Suprapubic skin (tissue), 4 donors: ENCODE results near the gene C3orf22. TPM values are rescaled to one million over a fixed set of nuclear protein-coding genes. Genes with fewer than 3 reads are reported as not detected.

ENCODE experiments used
- DNase-seq, 2 donors: peaks; one replicate each; pipeline ENCODE4 v3.0.0-alpha.2; 2019; ENCODE audit warnings: low spot score in 2 of 2
- H3K27ac ChIP-seq: fragments of 200-600 bp; sonication (generic); one replicate; pipeline ENCODE4 v1.5.1; 2019
- H3K27me3 ChIP-seq: fragments of 200-600 bp; sonication (generic); one replicate; pipeline ENCODE4 v1.5.1; 2019
- H3K36me3 ChIP-seq: fragments of 200-600 bp; sonication (generic); one replicate; pipeline ENCODE4 v1.5.1; 2019
- H3K4me1 ChIP-seq: fragments of 200-600 bp; sonication (generic); one replicate; pipeline ENCODE4 v1.5.1; 2019
- H3K4me3 ChIP-seq: fragments of 200-600 bp; sonication (generic); one replicate; pipeline ENCODE4 v1.5.1; 2019; ENCODE audit warnings: mild to moderate bottlenecking
- H3K9me3 ChIP-seq: fragments of 200-600 bp; sonication (generic); one replicate; pipeline ENCODE4 v1.5.1; 2019
- CTCF ChIP-seq, 2 donors: fragments of 200-600 bp in 1 of 2; fragments of 450-650 bp in 1 of 2; sonication (generic) in 1 of 2; IDR thresholded peaks; one replicate each; pipeline ENCODE4 v1.5.1; 2016 to 2019; ENCODE audit warnings: antibody characterized with exemption in 2 of 2, mild to moderate bottlenecking in 1 of 2, moderate library complexity in 1 of 2
- EP300 ChIP-seq: sonication (generic); formaldehyde crosslinking; IDR thresholded peaks from one replicate; pipeline ENCODE4 v1.6.1; 2017; ENCODE audit warnings: antibody characterized with exemption
- POLR2A ChIP-seq, 2 donors: fragments of 450-650 bp; IDR thresholded peaks; one replicate each; pipeline ENCODE4 v1.6.1; 2017; ENCODE audit warnings: antibody characterized with exemption in 2 of 2, mild to moderate bottlenecking in 2 of 2, moderate library complexity in 2 of 2
- POLR2AphosphoS5 ChIP-seq, 3 donors: sonication (generic); formaldehyde crosslinking; IDR thresholded peaks; one replicate each; pipeline ENCODE4 v1.6.1; 2017; ENCODE audit warnings: antibody characterized with exemption in 3 of 3
- WGBS: methylation state at CpG from one replicate; pipeline ENCODE4 v1.1.5; 2018; 5-methylcytosine and 5-hydroxymethylcytosine counted together
- total RNA-seq, 4 donors: library from RNA; depleted of rRNA; stranded (reverse); fragments of >200 nt; gene quantifications; one replicate each; pipeline ENCODE4 v1.1.0, GENCODE V29; 2016

The C3orf22 gene
- total RNA-seq, 4 donors from 2014 or later = not detected

- 96% methylated on average over 5 of the region's 8 CpGs for WGBS
- no peak for DNase-seq
- H3K27me3 ChIP-seq = peaks cover 7% of the 10 kb centered on the region
- TF ChIP-seq POLR2A (IDR thresholded peaks at IDR 0.05) = no peak
- TF ChIP-seq EP300 = no peak
- no peak for TF ChIP-seq POLR2AphosphoS5 (IDR thresholded peaks at IDR 0.05)
- no peak for TF ChIP-seq CTCF (IDR thresholded peaks at IDR 0.05)
- H3K4me3 ChIP-seq = no peak overlapping the region
- no peaks in the 10 kb centered on the region for H3K36me3 ChIP-seq
- H3K27ac ChIP-seq = no peak overlapping the region
- H3K9me3 ChIP-seq = no peaks in the 10 kb centered on the region
- no peaks in the 10 kb centered on the region for H3K4me1 ChIP-seq
Observed at GRCh38 chr3:126515066-126515706, 43.5 kb downstream of the C3orf22 start.

- TF ChIP-seq POLR2A (IDR thresholded peaks at IDR 0.05) = no peak
- TF ChIP-seq EP300 = no peak
- TF ChIP-seq CTCF (IDR thresholded peaks at IDR 0.05) = no peak
- no peak for TF ChIP-seq POLR2AphosphoS5 (IDR thresholded peaks at IDR 0.05)
- no peak overlapping the region for H3K4me3 ChIP-seq
- 85% methylated on average over 11 of the region's 11 CpGs for WGBS
Observed at GRCh38 chr3:126514161-126514560, 44.6 kb downstream of the C3orf22 start.

DNA sequence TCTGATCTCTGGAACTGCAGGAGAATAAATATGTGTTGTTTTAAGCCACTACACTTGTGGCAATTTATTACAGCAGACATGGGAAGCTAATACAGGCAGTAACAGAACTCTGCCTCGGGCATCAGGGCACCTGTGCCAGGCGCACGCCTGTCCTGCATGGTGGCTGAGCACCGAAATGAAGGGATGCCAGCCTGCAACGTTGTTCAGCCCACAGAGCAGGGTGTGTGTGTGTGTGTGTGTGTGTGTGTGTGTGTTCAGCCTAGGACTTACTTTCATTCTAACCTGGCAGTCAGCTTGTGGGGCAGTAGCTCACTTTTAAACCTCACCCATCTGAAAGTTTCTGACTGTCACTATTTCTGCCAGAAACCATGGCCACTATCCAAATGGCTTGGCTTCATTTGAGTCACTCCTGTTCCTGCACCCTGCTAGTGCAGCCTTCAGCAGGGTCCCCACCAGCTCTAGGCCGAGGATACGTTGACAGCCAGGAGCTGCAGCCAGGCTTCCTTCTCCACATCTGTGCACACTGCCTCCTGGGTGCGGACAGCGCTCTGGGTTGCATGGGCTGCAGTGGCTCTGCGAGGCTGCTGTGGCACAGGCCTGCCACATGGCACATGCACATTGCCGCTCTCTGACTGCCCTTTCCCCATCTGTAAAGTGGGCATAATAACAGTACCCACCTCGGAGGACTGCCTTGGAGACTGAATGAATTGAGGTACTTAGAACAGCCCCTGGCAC lies 45.6 kb downstream of the C3orf22 start:
- Histone ChIP-seq H3K27me3 (peaks cover 1% of the 10 kb centered on the region), H3K27ac (no peak overlapping the region), H3K4me1 (peaks cover 5% of the 10 kb centered on the region), H3K36me3 (no peaks in the 10 kb centered on the region), H3K4me3 (no peak overlapping the region), H3K9me3 (no peaks in the 10 kb centered on the region)
- WGBS = 30% methylated on average over 5 of the region's 12 CpGs
- no peak for TF ChIP-seq EP300
- TF ChIP-seq POLR2AphosphoS5 (IDR thresholded peaks at IDR 0.05) = no peak
- TF ChIP-seq CTCF (IDR thresholded peaks at IDR 0.05) = no peak
- no peak for TF ChIP-seq POLR2A (IDR thresholded peaks at IDR 0.05)
- no peak for DNase-seq

More at GRCh38 chr3:126514161-126514560, 44.6 kb downstream of the C3orf22 start:
- Histone ChIP-seq H3K9me3 (no peaks in the 10 kb centered on the region), H3K36me3 (no peaks in the 10 kb centered on the region), H3K4me1 (peaks cover 5% of the 10 kb centered on the region), H3K27ac (no peak overlapping the region), H3K27me3 (peaks cover 5% of the 10 kb centered on the region)
- DNase-seq = no peak

DNA sequence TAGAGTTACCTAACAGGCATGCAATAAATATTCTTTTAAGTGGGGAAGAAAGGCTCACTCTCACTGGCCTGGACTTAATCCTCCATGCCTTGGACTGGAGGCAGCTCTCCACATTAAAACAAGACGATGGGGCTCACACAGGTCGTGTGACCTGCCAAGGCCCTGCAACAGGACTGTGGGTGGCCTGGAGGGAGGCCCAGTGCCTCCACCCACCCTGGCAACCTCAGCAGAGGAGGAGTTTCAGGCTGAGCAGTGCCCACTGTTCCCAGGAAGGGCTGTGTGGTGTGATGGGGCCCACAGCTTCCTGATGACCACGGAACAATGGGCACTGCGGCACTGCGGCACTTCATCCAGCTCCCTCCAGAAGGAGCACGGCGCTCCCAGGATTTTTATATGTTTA lies 46.7 kb downstream of the C3orf22 start:
- H3K27me3 ChIP-seq = no peaks in the 10 kb centered on the region
- DNase-seq = no peak
- WGBS = 69% methylated on average over 7 of the region's 7 CpGs
- H3K36me3 ChIP-seq = no peaks in the 10 kb centered on the region
- TF ChIP-seq EP300 = no peak
- TF ChIP-seq POLR2AphosphoS5 (IDR thresholded peaks at IDR 0.05) = no peak
- no peak for TF ChIP-seq CTCF (IDR thresholded peaks at IDR 0.05)
- no peak for TF ChIP-seq POLR2A (IDR thresholded peaks at IDR 0.05)
- H3K27ac ChIP-seq = no peak overlapping the region
- H3K4me1 ChIP-seq = peaks cover 5% of the 10 kb centered on the region
- H3K4me3 ChIP-seq = no peak overlapping the region
- H3K9me3 ChIP-seq = no peaks in the 10 kb centered on the region

DNA sequence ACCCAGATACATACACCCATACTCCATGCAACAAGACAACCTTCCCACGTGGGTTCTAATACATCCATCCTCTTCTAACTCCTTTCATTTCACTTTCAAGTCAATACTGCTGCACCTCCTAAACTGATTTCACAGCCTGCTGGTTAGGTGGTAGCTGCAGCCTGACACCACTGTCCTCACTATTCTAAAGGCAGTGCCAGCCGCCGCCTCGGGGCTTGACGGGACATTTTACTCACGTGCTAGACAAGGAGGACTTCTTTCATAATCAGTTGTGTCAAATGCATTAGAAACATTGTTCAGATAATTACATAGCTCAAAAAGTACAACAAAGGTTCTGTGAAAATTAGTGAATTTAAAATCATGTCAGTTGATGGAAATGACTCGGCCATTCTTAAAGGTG lies 47.4 kb downstream of the C3orf22 start:
- DNase-seq = no peak
- TF ChIP-seq POLR2AphosphoS5 (IDR thresholded peaks at IDR 0.05) = no peak
- TF ChIP-seq POLR2A (IDR thresholded peaks at IDR 0.05) = no peak
- H3K27me3 ChIP-seq = peaks cover 2% of the 10 kb centered on the region
- peaks cover 5% of the 10 kb centered on the region for H3K4me1 ChIP-seq
- no peak overlapping the region for H3K27ac ChIP-seq
- H3K9me3 ChIP-seq = no peaks in the 10 kb centered on the region
- H3K4me3 ChIP-seq = no peak overlapping the region
- H3K36me3 ChIP-seq = no peaks in the 10 kb centered on the region
- 71% methylated on average over 7 of the region's 7 CpGs for WGBS
